WTC11 (cell line): Measurements from ENCODE around the gene DIDO1. TPM values are rescaled to one million over a fixed set of nuclear protein-coding genes. Genes with fewer than 3 reads are reported as not detected.

ENCODE experiments used
- ATAC-seq: fragments of 200-7000 bp; cut with Tn5 transposase; 2 replicates; pipeline ENCODE4 v1.10.0; 2021; ENCODE audit warnings: mild to moderate bottlenecking, moderate library complexity
- CTCF ChIA-PET: fragments of 300-600 bp; sonication (Branson Sonifier 250); formaldehyde crosslinking; loops from one replicate; lab custom pipeline; 2021; ENCODE audit warnings: antibody characterized with exemption; lab: Charles Lee
- POLR2A ChIA-PET: fragments of 350-600 bp; sonication (Branson Sonifier 250); formaldehyde crosslinking; loops from one replicate; lab custom pipeline; 2021; ENCODE audit warnings: antibody characterized with exemption; lab: Charles Lee
- DNase-seq: peaks from one replicate; pipeline ENCODE4 v3.0.0; 2021; ENCODE audit warnings: low spot score
- H3K27ac Mint-ChIP-seq: 2 replicates; pipeline ENCODE4 v1.8.0; 2021; ENCODE audit warnings: mixed read lengths
- H3K27me3 Mint-ChIP-seq: 2 replicates; pipeline ENCODE4 v1.8.0; 2021; ENCODE audit warnings: low read depth, mild to moderate bottlenecking, moderate library complexity, mixed read lengths
- H3K36me3 Mint-ChIP-seq: 2 replicates; pipeline ENCODE4 v1.8.0; 2021; ENCODE audit warnings: mixed read lengths
- H3K4me1 Mint-ChIP-seq: 2 replicates; pipeline ENCODE4 v1.8.0; 2022; ENCODE audit warnings: mixed read lengths
- H3K4me3 Mint-ChIP-seq: 2 replicates; pipeline ENCODE4 v1.8.0; 2021; ENCODE audit warnings: mild to moderate bottlenecking, moderate library complexity, mixed read lengths
- H3K9me3 Mint-ChIP-seq: 2 replicates; pipeline ENCODE4 v1.8.0; 2021; ENCODE audit warnings: mixed read lengths
- ATF1 ChIP-seq: sonication (generic); formaldehyde crosslinking; IDR thresholded peaks from 2 replicates; pipeline ENCODE4 v1.8.1; 2023; ENCODE audit warnings: mild to moderate bottlenecking, moderate library complexity, missing genetic modification reagents
- FOXK1 ChIP-seq: sonication (generic); formaldehyde crosslinking; IDR thresholded peaks from 2 replicates; pipeline ENCODE4 v1.8.0; 2022; ENCODE audit warnings: mild to moderate bottlenecking, moderate library complexity, missing genetic modification reagents
- NR2C2 ChIP-seq: sonication (generic); formaldehyde crosslinking; IDR thresholded peaks from 2 replicates; pipeline ENCODE4 v1.8.0; 2022; ENCODE audit warnings: mild to moderate bottlenecking, missing genetic modification reagents
- TEAD4 ChIP-seq: sonication (generic); formaldehyde crosslinking; IDR thresholded peaks from 2 replicates; pipeline ENCODE4 v1.8.0; 2022; ENCODE audit warnings: mild to moderate bottlenecking, missing genetic modification reagents
- ZBTB21 ChIP-seq: sonication (generic); formaldehyde crosslinking; IDR thresholded peaks from 2 replicates; pipeline ENCODE4 v1.8.1; 2023; ENCODE audit warnings: mild to moderate bottlenecking, missing genetic modification reagents, borderline replicate concordance
- ZNF281 ChIP-seq: sonication (generic); formaldehyde crosslinking; IDR thresholded peaks from 2 replicates; pipeline ENCODE4 v1.8.0; 2023; ENCODE audit warnings: mild to moderate bottlenecking, missing genetic modification reagents
- ZNF423 ChIP-seq: fragments of 250-450 bp; sonication (Bioruptor Pico); IDR thresholded peaks from 2 replicates; pipeline ENCODE4 v2.1.2; 2022; ENCODE audit warnings: mild to moderate bottlenecking, moderate library complexity
- ZSCAN18 ChIP-seq: fragments of 250-450 bp; sonication (Bioruptor Pico); IDR thresholded peaks from 2 replicates; pipeline ENCODE4 v2.1.2; 2022; ENCODE audit warnings: mild to moderate bottlenecking, moderate library complexity
- total RNA-seq: library from RNA; stranded (reverse); gene quantifications from 3 replicates; pipeline ENCODE4 v1.2.3, GENCODE V29; 2021
- TF ChIP-seq, protein P1 (sequence below): sonication (generic); formaldehyde crosslinking; IDR thresholded peaks from 2 replicates; pipeline ENCODE4 v1.8.0; 2022; ENCODE audit warnings: mild to moderate bottlenecking, missing genetic modification reagents
- TF ChIP-seq, protein P2 (sequence below): sonication (generic); formaldehyde crosslinking; IDR thresholded peaks from 2 replicates; pipeline ENCODE4 v1.8.1; 2022; ENCODE audit warnings: mild to moderate bottlenecking, missing genetic modification reagents, moderate library complexity, borderline replicate concordance
- TF ChIP-seq, protein P3 (sequence below): sonication (generic); formaldehyde crosslinking; IDR thresholded peaks from 2 replicates; pipeline ENCODE4 v1.8.0; 2022; ENCODE audit warnings: mild to moderate bottlenecking, missing genetic modification reagents
- TF ChIP-seq, protein P4 (sequence below): fragments of 250-450 bp; sonication (Bioruptor Pico); IDR thresholded peaks from 2 replicates; pipeline ENCODE4 v1.8.0; 2021; ENCODE audit warnings: mild to moderate bottlenecking
- TF ChIP-seq, protein P5 (sequence below): sonication (generic); formaldehyde crosslinking; IDR thresholded peaks from 2 replicates; pipeline ENCODE4 v1.8.0; 2023; ENCODE audit warnings: missing genetic modification reagents, mild to moderate bottlenecking, borderline replicate concordance

DIDO1 gene
- total RNA-seq, 1 experiment from 2014 or later: 87.3 TPM

GRCh38 chr20:62921119-62921687, 5.1 kb downstream of the DIDO1 start (continued):
- TF ChIP-seq, protein P1, sequence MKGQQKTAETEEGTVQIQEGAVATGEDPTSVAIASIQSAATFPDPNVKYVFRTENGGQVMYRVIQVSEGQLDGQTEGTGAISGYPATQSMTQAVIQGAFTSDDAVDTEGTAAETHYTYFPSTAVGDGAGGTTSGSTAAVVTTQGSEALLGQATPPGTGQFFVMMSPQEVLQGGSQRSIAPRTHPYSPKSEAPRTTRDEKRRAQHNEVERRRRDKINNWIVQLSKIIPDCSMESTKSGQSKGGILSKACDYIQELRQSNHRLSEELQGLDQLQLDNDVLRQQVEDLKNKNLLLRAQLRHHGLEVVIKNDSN: no peak

DNA sequence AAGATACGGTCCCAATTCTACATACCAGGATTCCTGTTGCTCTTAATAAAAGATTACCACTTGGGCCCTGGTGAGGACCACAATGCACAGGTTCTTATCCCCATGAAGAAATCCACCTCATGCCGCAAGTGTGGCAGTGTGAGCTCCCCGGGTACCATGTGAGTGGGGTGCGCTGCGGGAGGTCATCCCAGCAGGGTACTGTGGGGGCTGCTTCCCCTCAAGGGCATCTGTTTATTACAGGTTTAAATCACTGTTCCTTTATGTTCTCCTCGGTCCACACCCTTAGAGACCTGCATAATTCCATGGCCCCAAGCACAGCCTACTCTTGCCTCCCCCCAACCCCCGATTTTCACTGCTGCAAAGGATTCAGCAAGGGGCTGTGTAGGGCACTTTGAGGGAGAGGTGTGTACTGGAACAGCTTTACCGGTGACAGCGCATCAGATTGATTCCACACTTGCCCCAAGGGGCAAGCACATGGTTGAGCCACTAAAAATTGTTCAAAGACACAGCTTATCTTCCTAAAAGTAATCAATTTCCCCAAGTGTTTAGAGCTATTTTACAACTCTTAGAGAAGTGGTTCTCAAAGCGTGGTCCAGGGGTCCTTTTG, 6.2 kb downstream of the DIDO1 start:
- Mint-ChIP-seq H3K36me3 (no peaks in the 10 kb centered on the region), H3K4me1 (peaks cover 88% of the 10 kb centered on the region), H3K9me3 (no peaks in the 10 kb centered on the region), H3K27ac (peak overlapping the region; percentile 97), H3K4me3 (peak overlapping the region; percentile 18), H3K27me3 (no peaks in the 10 kb centered on the region)
- ChIA-PET CTCF (interaction anchor here (0.7 to 2.5 kb wide), 8 partner anchors 12 to 97 kb away, joined by 3 to 10 read pairs (median 3); no protein-coding TSS in a partner anchor), POLR2A (interaction anchor here (0.6 to 0.7 kb wide), 3 partner anchors 8 to 70 kb away, joined by 3 read pairs; no protein-coding TSS in a partner anchor)
- 0 out of 2 replicates have a peak, but pooled peaks have one; percentile 4 for TF ChIP-seq ZNF423 (CRISPR knock-in tag)
- TF ChIP-seq, protein P2, sequence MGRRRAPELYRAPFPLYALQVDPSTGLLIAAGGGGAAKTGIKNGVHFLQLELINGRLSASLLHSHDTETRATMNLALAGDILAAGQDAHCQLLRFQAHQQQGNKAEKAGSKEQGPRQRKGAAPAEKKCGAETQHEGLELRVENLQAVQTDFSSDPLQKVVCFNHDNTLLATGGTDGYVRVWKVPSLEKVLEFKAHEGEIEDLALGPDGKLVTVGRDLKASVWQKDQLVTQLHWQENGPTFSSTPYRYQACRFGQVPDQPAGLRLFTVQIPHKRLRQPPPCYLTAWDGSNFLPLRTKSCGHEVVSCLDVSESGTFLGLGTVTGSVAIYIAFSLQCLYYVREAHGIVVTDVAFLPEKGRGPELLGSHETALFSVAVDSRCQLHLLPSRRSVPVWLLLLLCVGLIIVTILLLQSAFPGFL (CRISPR knock-in tag): no peak
- DNase-seq (peak; percentile 8), ATAC-seq (no peak)

DNA sequence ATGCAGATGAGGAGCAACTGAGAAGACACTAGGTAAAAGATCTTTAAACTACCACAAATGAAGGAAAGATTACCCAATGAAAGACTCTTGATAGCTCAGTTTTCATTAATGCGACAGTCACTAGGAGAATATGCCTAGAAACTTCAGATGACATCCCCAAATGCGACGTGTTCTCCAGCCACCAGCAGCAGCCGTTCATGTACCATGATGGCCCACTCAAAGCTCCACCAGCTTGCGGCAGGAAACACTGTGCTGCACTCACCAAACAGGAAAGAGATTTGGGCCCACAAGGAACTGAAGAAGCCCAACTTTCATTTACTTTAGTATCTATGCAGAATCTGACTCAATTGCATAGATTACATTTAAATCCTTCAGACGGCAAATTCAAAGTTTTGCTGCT, 7.5 kb downstream of the DIDO1 start:
- Mint-ChIP-seq H3K9me3 (no peaks in the 10 kb centered on the region), H3K27me3 (no peaks in the 10 kb centered on the region), H3K4me1 (peaks cover 83% of the 10 kb centered on the region), H3K27ac (peak overlapping the region; percentile 92), H3K4me3 (peak overlapping the region; percentile 18), H3K36me3 (peaks cover 3% of the 10 kb centered on the region)
- CTCF ChIA-PET: interaction anchor here (0.6 to 2.8 kb wide), 6 partner anchors 9 to 45 kb away, joined by 3 to 7 read pairs (median 4); no protein-coding TSS in a partner anchor
- no peak for ATAC-seq
- TF ChIP-seq ZSCAN18 (CRISPR knock-in tag): no peak
- TF ChIP-seq FOXK1: no peak
- TF ChIP-seq ZNF281 (CRISPR knock-in tag): no peak
- no peak for TF ChIP-seq ZBTB21 (CRISPR knock-in tag)
- peak; percentile 9 for DNase-seq
- POLR2A ChIA-PET: interaction anchor here (0.7 kb wide), 1 partner anchor 19 kb away, joined by 3 read pairs; the partner anchor contains the start of gene GID8

GRCh38 chr20:62918147-62918546, 8.2 kb downstream of the DIDO1 start:
- TF ChIP-seq NR2C2 (CRISPR knock-in tag) (no peak), TEAD4 (CRISPR knock-in tag) (no peak), ATF1 (CRISPR knock-in tag) (no peak)
- TF ChIP-seq, protein P3, sequence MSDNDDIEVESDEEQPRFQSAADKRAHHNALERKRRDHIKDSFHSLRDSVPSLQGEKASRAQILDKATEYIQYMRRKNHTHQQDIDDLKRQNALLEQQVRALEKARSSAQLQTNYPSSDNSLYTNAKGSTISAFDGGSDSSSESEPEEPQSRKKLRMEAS (CRISPR knock-in tag): no peak
- TF ChIP-seq, protein P4, sequence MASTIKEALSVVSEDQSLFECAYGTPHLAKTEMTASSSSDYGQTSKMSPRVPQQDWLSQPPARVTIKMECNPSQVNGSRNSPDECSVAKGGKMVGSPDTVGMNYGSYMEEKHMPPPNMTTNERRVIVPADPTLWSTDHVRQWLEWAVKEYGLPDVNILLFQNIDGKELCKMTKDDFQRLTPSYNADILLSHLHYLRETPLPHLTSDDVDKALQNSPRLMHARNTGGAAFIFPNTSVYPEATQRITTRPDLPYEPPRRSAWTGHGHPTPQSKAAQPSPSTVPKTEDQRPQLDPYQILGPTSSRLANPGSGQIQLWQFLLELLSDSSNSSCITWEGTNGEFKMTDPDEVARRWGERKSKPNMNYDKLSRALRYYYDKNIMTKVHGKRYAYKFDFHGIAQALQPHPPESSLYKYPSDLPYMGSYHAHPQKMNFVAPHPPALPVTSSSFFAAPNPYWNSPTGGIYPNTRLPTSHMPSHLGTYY (CRISPR knock-in tag): no peak
- TF ChIP-seq, protein P5, sequence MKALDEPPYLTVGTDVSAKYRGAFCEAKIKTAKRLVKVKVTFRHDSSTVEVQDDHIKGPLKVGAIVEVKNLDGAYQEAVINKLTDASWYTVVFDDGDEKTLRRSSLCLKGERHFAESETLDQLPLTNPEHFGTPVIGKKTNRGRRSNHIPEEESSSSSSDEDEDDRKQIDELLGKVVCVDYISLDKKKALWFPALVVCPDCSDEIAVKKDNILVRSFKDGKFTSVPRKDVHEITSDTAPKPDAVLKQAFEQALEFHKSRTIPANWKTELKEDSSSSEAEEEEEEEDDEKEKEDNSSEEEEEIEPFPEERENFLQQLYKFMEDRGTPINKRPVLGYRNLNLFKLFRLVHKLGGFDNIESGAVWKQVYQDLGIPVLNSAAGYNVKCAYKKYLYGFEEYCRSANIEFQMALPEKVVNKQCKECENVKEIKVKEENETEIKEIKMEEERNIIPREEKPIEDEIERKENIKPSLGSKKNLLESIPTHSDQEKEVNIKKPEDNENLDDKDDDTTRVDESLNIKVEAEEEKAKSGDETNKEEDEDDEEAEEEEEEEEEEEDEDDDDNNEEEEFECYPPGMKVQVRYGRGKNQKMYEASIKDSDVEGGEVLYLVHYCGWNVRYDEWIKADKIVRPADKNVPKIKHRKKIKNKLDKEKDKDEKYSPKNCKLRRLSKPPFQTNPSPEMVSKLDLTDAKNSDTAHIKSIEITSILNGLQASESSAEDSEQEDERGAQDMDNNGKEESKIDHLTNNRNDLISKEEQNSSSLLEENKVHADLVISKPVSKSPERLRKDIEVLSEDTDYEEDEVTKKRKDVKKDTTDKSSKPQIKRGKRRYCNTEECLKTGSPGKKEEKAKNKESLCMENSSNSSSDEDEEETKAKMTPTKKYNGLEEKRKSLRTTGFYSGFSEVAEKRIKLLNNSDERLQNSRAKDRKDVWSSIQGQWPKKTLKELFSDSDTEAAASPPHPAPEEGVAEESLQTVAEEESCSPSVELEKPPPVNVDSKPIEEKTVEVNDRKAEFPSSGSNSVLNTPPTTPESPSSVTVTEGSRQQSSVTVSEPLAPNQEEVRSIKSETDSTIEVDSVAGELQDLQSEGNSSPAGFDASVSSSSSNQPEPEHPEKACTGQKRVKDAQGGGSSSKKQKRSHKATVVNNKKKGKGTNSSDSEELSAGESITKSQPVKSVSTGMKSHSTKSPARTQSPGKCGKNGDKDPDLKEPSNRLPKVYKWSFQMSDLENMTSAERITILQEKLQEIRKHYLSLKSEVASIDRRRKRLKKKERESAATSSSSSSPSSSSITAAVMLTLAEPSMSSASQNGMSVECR: no peak
- Mint-ChIP-seq H3K4me3 (peak overlapping the region; percentile 18), H3K27me3 (no peaks in the 10 kb centered on the region), H3K27ac (peak overlapping the region; percentile 92), H3K4me1 (peaks cover 77% of the 10 kb centered on the region), H3K9me3 (no peaks in the 10 kb centered on the region), H3K36me3 (peaks cover 8% of the 10 kb centered on the region)
- ChIA-PET CTCF (interaction anchor here (1.3 to 2.8 kb wide), 5 partner anchors 10 to 44 kb away, joined by 3 to 7 read pairs (median 5); no protein-coding TSS in a partner anchor), POLR2A (interaction anchor here (0.7 kb wide), 1 partner anchor 20 kb away, joined by 3 read pairs; the partner anchor contains the start of gene GID8)
- ATAC-seq: no peak
- peak; percentile 5 for DNase-seq
